ENCODE data around the gene BAZ2B.
"Not testable (repeated sequence)": the region's sequence is repeated elsewhere in the genome, so short reads cannot be mapped to it uniquely, and the experiment has no call there.

BAZ2B gene

DNA sequence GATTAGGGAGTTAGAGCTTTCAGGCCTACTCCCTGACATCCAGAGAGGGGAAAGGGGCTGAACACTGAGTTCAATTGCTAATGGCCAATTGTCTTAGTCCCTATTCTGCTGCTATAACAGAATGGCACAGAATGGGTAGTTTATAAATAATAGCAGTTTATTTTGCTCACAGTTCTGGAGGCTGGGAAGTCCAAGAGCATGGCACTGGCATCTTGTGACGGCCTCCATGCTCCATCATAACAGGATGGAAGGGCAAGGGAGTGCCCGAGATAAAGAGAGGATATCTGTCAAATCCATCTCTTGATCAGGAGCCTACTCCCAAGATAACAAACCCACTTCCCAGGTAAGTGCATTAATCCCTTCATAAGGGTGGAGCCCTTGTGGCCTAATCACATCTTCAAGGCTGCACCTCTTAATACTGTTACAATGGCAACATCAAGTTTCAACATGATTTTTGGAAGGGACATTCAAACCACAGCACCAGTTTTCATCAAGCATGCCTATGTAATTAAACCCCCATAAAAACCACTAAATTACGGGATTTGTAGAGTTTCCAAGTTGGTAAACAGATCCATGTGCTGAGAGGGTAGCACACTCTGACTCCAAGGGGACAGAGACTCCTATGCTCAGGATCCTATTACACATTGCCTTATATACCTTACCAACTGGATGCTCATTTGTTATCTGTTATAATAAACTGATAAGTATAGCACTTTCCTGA is 44.6 kb downstream of the BAZ2B start:
- DNase-seq: no peak

DNA sequence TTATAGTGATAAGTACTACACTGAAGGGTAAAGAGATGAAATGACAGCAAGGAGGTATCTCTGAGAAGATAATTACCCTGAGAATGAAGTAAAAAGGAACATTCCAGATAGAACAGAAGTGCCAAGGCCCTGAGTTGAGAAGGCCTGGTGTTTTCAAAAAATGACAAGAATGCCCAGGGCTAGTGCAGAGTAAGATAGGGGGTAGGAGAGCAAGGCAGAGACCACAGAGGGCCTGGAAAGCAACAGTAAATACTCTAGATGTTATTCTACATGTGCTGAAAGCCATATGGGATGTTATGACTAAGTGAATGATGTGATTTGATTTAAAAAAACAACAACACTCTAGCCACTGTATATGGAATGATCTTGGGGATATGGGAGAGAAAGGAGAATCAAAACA is 52.3 kb downstream of the BAZ2B start:
- DNase-seq: no peak

DNA sequence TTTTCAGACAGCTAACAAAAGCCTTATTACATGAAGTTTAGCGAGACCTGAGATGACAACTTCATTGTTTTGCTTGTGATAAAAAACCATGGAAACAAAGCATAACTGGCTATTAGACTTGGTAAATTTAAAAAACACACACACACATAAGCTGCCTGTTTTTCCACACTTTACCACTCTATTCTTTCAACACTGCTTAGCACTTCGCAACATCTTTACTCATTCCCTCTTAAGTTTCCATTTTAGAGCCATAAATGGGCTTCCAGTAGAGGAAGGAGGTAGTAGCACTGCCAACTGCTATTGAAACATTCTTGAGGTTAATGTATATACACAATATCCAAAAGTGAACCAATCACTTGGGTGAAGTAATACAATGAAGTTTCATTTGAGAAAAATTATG is 54.1 kb downstream of the BAZ2B start:
- DNase-seq: no peak

DNA sequence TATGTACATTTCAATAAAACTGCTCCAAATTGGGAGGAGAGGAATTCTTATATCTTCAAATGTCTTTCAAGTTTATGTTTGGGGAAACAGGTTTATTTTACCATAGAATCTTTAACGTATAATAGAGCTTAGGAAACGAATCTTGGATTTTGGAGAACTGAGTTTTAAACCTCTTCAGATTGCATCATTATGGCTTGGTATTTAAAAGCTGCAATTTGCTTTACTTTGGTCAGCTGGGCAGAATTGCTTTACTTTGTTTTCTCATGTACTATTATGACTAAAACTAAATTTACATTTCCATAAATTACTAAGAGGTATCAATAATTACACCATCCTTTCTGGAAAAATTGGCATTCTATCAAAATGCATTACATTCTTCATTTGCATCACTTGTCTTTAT is 54.6 kb downstream of the BAZ2B start:
- no peak for DNase-seq

DNA sequence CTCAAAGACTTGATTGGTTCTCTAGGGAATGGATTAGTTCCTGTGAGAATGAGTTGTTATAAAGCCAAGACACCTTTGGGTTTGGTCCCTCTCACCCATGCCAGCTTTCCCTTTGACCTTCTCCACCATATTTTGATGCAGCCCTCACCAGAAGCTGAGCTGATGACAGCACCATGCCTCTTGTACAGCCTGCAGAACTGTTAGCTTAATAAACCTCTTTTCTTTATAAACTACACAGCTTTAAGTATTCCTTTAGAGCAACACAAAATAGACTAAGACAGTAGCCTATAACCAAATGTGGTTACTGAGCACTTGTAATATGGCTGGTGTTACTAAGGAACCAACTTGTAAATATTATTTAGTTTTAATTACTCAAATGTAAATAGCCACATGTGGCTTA is 55.1 kb downstream of the BAZ2B start:
- DNase-seq: no peak

DNA sequence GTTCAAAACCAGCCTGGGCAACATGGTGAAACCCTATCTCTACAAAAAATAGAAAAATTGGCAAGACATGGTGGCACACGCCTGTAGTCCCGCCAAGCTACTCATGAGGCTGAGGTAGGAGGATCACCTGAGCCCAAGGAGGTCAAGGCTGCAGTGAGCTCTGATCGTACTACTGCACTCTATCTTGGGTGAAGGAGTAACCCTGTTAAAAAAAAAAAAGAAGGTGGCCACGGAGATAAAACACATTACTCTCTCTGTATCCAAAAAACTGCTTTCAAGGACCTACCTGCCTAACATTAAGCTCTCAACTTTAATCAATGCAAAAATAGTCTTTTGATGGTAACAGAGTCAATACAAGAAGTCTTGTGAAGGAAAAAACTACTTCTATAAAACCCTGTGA is 57.3 kb downstream of the BAZ2B start:
- DNase-seq: no peak

DNA sequence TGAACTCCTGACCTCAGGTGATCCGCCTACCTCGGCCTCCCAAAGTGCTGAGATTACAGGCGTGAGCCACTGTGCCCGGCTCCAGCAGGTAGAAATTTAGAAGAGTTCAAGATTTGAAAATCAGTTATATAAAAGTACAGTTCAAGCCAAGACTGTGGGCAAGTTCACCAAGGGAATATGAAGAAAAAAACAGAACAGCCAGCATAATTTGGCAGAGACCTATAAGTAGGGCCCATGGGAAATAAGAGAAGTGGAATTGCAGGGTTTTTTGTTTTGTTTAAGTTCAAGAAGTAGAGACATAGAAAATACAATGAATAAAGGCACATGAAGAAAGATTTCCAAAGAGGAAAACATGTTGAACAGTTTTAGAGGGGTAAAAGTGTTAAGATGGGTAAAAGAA is 57.9 kb downstream of the BAZ2B start:
- DNase-seq: no peak

DNA sequence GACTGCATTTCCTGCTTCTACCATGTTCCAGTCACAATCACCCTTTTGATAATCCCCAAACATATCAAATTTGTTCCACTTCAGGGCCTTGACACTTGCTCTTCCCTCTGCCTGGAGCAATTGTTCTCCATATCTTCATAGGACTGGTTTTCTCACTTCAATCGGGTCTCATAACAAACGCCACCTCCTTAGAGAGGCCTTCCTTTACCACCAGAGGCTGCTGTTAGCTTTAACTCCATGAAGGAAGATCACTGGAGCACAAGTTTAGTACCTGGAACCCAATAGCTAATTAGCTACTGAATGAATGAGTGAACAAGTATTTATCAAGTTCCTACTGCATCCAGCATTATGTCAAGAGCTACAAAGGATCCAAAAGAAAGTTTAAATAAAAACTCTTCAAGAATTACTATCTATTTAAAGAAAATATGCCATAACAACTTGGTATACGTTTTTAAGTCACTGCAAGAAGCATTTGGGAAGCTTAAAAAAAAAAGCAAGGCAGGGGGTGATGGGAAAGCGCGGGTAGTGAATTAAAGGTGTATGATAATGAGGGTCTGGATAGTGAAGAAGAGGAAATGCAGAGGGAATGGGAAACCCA is 58.8 kb downstream of the BAZ2B start:
- DNase-seq: no peak

DNA sequence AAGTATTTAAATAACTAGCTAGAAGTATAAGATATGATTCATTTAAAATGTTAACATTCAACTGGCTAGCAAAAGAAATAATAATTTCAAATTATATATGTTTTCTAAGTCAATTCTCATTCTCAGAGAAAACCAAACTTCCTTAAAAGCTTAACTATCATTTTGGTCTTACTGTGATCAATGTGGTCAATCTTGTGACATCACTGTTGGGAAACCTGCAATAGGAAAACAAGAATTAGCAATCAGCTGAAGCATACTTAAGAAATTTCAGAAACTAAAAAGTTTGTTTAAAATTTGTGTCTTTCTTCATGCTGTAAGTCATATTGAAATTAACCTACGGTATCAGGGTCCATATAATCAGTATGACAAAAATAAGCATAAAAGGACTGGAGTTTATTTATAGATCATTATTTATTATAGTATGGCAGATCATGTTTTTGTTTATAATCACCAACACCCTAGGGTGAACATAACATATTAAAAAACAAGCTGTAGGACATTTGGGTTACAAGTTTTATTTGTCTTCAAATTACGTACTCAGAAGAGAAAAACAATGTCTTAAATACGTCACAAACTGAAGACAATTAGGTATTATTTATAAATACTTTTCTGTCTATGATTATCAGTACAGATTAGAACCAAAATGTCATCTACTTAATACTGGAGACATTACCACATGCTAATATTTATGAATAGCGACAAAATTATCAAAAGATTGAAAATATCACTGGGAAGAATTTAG is 60.5 kb downstream of the BAZ2B start:
- no peak for DNase-seq

DNA sequence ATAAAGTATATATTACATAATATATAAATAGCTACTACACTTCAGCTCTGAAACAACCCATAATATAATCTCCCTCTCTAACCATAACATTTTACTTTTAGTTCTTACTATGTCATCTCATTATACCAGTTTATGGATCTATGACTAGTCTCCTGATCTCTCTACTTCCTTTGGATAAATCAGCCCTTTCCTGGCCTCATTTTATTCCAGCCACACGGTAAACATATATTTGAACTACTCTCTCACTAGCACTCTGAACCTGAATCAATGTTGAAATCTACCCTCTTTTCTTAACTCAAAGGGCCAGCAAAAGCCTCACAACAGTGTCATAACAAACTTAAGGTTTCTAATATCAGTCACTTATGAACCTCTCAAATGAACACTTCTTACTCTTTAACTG is 62.6 kb downstream of the BAZ2B start:
- no peak for DNase-seq

DNA sequence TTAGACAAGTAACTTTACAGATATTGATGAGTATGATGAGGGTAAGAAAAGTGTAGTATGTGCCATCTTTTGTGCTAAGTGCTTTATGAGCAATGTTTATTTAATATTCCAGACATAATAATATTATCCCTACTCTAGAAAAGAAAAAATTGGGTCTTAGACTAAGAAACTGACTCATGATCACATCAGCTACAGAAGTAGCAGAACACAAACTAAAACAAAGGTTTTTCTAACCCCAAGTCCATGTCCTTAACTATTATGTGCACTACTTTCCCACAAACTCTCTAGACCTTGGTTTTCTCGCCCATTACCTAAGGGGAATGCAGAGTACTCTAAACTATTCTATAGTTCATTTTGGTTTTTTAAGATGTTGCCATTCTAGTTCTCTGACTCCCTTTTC is 64.5 kb downstream of the BAZ2B start:
- no peak for DNase-seq

DNA sequence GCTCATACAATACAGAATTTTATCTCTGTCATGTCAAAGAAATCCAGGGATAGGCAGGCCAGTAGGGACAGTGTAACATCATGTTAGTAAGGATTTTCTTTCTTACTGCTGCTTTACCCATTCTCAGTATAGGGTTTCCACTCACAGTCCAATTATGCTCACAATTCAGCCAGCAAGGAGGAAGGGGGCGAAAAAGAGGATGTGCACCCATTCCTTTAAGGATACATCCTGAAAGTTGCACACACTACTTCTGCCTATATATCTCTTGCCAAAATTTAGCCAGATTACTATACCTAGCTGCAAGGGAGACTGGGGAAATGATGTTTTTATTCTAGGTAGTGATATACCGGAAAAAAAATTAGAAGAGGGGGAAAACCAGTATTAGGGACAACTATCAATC is 66.1 kb downstream of the BAZ2B start:
- no peak for DNase-seq

DNA sequence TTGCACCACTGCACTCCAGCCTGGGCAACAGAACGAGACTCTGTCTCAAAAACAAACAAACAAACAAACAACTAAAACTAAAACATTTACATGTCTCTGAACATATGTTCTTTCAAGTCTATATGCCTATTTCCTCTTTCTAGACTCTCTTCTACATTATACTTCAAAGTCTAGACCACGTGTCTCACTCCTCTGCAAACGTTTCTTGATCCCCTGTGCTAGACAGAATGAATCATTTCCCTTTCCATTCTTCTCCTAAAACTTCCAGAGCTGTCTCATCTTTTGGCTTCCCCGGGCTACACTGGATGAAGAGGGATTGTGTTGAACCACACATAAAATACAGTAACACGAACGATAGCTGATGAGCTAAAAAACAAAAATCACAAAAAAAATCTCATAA is 67.1 kb downstream of the BAZ2B start:
- no peak for DNase-seq

DNA sequence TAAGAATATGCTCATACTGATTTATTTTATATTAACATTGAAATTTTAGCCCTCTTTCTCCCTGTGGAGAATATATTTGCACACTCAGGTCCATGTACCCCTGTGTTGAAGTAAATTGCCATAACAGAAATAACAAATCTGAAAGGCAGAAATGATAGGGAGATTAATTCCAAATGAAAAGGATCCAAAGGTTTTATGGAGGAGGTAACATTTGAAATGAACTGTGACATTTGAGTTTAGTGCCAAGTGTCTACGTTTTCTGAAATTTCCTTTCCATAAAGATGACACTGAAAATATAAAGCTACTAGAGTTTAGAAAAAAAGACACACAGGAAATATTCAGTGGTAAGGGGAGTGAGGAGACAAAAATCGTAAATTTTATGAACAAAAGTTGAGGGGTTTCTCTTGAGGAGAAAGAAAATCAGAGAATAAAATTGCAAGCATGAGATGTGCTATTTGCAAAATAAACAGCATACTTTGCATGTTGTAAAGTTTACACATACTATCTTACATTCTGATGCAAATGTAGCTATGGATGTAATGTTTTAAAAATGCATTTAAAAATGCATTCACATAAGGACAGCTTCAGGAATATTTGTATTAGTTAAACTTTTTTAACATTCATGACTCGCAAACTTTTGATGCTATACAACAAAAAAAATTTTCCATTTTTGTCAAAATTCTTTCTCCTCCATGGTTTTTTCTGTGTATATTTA is 69.5 kb downstream of the BAZ2B start:
- DNase-seq: no peak

DNA sequence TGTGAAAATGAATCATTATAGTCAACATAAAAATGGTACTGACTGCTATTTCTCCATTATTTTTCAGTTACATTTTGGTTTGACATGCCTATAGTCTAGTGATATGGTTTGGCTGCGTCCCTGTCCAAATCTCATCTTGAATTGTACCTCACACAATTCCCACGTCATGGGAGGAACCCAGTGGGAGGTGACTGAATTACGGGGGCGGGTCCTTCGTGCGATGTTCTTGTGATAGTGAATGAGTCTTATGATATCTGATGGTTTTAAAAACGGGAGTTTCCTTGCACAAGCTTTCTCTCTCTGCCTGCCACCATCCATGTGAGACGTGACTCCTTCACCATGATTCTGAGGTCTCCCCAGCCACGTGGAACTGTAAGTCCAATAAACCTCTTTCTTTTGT is 70.3 kb downstream of the BAZ2B start:
- DNase-seq: no peak

DNA sequence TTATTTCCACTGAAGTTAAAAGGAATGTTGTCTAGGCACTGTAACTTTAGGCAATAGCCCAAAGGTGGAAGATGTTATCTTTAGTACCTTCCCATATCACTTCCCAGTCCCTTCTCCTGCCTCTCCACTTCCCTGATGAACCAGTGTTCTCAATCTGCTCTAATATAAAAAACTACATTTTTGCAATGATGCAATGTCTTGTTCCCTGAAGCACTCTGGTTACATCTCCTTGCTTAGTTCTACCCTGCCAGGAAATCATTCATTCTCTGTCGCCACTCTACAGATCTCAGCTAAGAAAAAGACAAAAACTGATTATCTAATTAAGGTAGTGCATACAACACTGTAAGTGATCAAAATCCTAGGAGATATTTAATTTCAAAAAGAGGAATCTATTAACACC is 71.3 kb downstream of the BAZ2B start:
- DNase-seq: no peak

DNA sequence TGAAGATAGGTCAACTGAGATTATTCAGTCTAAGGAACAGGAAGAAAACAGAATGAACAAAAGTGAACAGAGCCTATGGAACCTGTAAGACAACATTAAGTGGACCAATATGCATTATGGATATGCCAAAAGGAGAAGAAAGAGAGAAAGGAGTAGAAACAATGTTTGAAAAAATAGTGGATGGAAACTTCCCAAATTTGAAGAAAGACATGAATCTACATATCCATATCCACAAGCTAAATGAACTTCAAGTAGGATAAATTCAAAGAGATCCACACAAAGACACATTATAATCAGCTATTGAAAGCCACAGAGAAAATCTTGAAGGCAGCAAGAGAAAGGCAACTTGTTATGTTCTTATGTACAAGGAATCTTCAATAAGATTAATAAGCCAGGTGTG is 74.2 kb downstream of the BAZ2B start:
- DNase-seq: no peak

DNA sequence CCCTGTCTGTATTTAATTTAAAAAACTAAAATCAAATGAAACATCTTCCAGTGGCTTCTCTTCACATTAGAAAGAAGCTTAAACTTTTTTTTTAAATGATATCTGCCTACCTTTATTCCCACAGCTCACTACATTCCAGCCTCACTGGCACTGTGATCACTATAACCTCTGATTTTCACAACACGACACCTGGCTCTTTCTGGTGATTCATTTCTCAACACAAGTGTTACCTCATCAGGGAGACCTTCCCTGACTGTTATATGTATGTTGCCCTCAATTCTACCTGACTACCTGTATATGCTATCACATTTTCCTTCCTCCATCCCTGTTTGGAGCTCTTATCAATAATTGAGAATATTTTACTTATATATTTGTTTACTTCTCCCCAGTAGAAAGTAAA is 76.6 kb downstream of the BAZ2B start:
- DNase-seq: no peak

DNA sequence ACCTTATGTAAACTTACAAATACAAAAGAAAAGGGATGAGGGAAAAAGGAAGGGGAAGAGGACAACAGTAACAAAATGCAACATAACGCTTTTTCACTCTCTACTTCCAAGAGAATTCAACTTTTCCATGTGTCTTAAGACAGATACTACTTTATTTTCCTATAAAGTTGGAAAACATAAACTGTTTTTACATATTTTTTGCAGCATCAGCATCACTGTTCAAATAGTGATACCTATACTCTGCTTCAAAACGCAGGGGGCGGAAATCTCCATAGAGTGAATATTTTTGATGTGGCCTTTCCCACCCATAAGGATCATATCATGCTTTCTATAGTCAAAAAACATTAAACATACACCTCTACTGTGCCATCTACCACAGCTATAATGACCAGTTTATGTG is 77.5 kb downstream of the BAZ2B start:
- no peak for DNase-seq

DNA sequence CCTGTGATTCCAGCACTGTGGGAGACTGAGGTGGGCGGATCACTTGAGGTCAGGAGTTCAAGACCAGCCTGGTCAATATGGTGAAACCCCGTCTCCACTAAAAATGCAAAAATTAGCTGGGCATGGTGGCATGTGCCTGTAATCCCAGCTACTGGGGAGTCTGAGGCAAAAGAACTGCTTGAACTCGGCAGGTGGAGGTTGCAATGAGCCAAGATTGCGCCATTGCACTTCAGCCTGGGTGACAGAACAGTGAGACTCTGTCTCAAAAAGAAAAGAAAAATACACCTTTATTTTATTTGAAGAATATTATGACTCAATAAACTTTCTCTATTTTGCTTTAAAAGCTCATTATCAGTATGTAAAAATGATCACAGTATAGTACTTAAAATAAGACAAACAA is 81.1 kb downstream of the BAZ2B start:
- not testable (repeated sequence) for DNase-seq

DNA sequence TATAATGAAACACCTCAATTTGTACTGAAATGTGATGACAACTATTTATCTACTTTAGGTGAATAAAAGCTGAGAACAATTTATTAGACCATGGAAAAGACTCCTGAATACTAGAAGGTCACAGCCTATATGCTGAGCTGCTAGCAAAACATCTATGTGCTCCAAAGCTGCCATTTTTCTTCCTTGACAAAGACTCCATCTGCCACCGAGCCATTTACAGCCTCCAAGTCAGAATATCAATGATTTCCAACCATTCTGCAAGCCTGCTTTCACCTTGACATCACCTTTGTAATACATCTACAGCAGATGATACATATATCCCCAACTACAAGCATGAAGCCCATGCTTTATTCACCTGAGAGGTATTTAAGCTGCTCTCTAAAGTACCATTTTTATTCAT is 84.9 kb downstream of the BAZ2B start:
- no peak for DNase-seq

DNA sequence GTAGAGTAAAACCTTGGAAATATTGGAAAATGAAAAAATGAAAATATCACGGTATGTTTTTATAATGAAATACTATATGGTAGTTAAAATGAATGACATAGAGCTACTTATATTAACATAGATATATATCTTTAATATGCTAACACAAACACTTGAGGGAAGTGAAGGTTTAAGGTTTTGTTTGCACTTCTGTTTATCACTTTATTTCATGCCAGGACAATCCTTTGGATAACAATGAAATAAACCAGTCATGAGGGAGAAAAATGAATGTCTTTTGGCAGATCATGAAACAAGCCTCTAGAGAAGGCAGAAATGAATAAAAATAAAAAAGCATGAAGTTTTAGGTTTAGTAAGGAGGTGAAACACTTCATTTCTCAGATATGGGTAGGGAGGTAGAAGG is 89.9 kb downstream of the BAZ2B start:
- DNase-seq: no peak

DNA sequence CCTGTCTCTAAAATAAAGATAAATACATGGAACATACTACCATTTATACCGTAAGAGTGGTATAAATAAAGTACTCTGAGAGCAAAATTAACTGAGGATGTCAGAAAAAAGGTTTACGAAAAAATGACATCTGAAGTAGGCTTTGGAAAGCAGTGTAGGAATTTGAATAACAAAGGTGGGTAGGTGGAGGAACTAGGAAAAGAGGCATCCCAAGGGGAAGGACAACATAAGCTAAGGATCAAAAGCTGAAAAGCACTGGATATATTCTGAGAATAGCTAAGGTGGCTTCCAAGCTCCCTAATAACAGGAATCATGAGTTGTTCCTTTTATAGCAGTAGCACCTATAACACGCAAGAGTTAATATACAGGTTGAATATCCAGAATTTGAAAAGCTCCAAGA is 91.3 kb downstream of the BAZ2B start:
- DNase-seq: no peak

DNA sequence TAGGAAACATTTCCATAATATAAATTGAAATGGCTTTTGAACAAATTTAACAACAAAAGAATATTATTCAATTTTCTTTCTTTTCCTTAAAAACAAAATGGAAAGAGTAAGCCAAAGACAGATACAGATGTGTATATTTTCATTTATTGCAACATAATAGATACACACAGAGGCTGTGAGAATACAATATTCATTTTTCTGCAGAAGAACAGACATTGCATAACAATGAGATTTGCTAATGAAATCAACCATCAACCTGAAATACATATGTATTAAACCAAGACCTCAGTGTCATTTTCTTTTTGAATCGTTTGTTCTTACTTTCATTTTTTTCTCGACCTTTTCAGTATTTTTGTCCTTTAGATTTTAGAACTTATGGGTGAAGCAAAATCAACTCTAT is 95.1 kb downstream of the BAZ2B start:
- no peak for DNase-seq
